IMR-90 (cell line): ENCODE results near the gene PRODH2. TPM values are rescaled to one million over a fixed set of nuclear protein-coding genes. Genes with fewer than 3 reads are reported as not detected.

Experiments
- ATAC-seq: fragments of 200-7000 bp; cut with Tn5 transposase; 2 replicates; pipeline ENCODE4 v1.9.1; 2020; ENCODE audit warnings: low read depth, mild to moderate bottlenecking, moderate library complexity
- BruUV-seq: library from RNA; stranded (reverse); fragments of 400-500 nt; replicated peaks from 2 replicates; lab custom pipeline; 2021; lab: Mats Ljungman, UMichigan
- CTCF ChIA-PET: fragments of 300-600 bp; formaldehyde crosslinking; extraction: SDS; loops from one replicate; lab custom pipeline; 2021; ENCODE audit warnings: antibody characterized with exemption; lab: Yijun Ruan, JAX
- POLR2A ChIA-PET: fragments of 300-600 bp; sonication (Branson Sonifier 250); formaldehyde crosslinking; loops from one replicate; lab custom pipeline; 2022; ENCODE audit warnings: antibody characterized with exemption; ENCODE audit not compliant: unreplicated experiment; lab: Charles Lee
- DNase-seq: peaks from one replicate; pipeline ENCODE4 v3.0.0; 2013
- H2AFZ ChIP-seq: replicated peaks from 2 replicates; pipeline ENCODE3; 2013; ENCODE audit warnings: low read length, mild to moderate bottlenecking; ENCODE audit not compliant: poor library complexity
- H2AK5ac ChIP-seq: 2 replicates; pipeline ENCODE4 v1.6.1; 2013; ENCODE audit warnings: low read depth, low read length, inconsistent platforms
- H2AK9ac ChIP-seq: replicated peaks from 2 replicates; pipeline ENCODE3; 2013; ENCODE audit warnings: mild to moderate bottlenecking, low read depth, low read length, moderate library complexity; ENCODE audit not compliant: poor library complexity
- H2BK120ac ChIP-seq: 2 replicates; pipeline ENCODE4 v1.6.1; 2013; ENCODE audit warnings: low read depth, low read length, inconsistent platforms
- H2BK15ac ChIP-seq: 3 replicates; pipeline ENCODE4 v1.6.1; 2013; ENCODE audit warnings: low read depth, low read length, inconsistent platforms
- H2BK20ac ChIP-seq: 2 replicates; pipeline ENCODE4 v1.6.1; 2013; ENCODE audit warnings: low read depth, mild to moderate bottlenecking, inconsistent platforms, low read length, moderate library complexity
- H2BK5ac ChIP-seq: 2 replicates; pipeline ENCODE4 v1.6.1; 2013; ENCODE audit warnings: mild to moderate bottlenecking, low read depth, low read length, inconsistent platforms; ENCODE audit not compliant: poor library complexity, severe bottlenecking
- H3K14ac ChIP-seq: replicated peaks from 2 replicates; pipeline ENCODE4 v1.6.1; 2013; ENCODE audit warnings: low read depth, low read length, inconsistent platforms
- H3K18ac ChIP-seq: 2 replicates; pipeline ENCODE4 v1.6.1; 2013; ENCODE audit warnings: low read depth, low read length, control low read depth
- H3K23ac ChIP-seq: 2 replicates; pipeline ENCODE4 v1.6.1; 2013; ENCODE audit warnings: low read depth, low read length, inconsistent platforms
- H3K27ac ChIP-seq: 2 replicates; pipeline ENCODE4 v1.5.1; 2013; ENCODE audit warnings: mild to moderate bottlenecking, control low read depth, low read length; ENCODE audit not compliant: insufficient read depth
- H3K27me3 ChIP-seq: 2 replicates; pipeline ENCODE4 v1.6.1; 2013; ENCODE audit warnings: low read length; ENCODE audit not compliant: control insufficient read depth, insufficient read depth
- H3K36me3 ChIP-seq: 2 replicates; pipeline ENCODE4 v1.6.1; 2013; ENCODE audit warnings: low read length, mixed read lengths; ENCODE audit not compliant: control insufficient read depth, insufficient read depth
- H3K4ac ChIP-seq: 2 replicates; pipeline ENCODE4 v1.6.1; 2013; ENCODE audit warnings: low read depth, low read length, inconsistent platforms
- H3K4me1 ChIP-seq: 2 replicates; pipeline ENCODE4 v1.6.1; 2013; ENCODE audit warnings: low read length, mixed read lengths; ENCODE audit not compliant: control insufficient read depth, insufficient read depth
- H3K4me2 ChIP-seq: 2 replicates; pipeline ENCODE4 v1.6.1; 2013; ENCODE audit warnings: low read depth, mild to moderate bottlenecking, control low read depth, low read length, moderate library complexity
- H3K4me3 ChIP-seq: 2 replicates; pipeline ENCODE4 v1.5.1; 2013; ENCODE audit warnings: low read depth, mild to moderate bottlenecking, control low read depth, low read length, moderate library complexity; ENCODE audit not compliant: insufficient read depth
- H3K56ac ChIP-seq: 2 replicates; pipeline ENCODE4 v1.6.1; 2013; ENCODE audit warnings: low read length, inconsistent platforms; ENCODE audit not compliant: insufficient read depth; ENCODE audit errors: extremely low read depth
- H3K79me1 ChIP-seq, 2 experiments: 2 replicates each; pipeline ENCODE4 v1.6.1; 2013; ENCODE audit warnings: low read length in 2 of 2, inconsistent platforms in 1 of 2, low read depth in 1 of 2
- H3K9ac ChIP-seq: 2 replicates; pipeline ENCODE4 v1.6.1; 2013; ENCODE audit warnings: low read depth, low read length, control low read depth
- H3K9me1 ChIP-seq: 2 replicates; pipeline ENCODE4 v1.6.1; 2013; ENCODE audit warnings: low read length, inconsistent platforms; ENCODE audit not compliant: insufficient read depth
- H3K9me3 ChIP-seq: 2 replicates; pipeline ENCODE4 v1.6.1; 2013; ENCODE audit warnings: low read length; ENCODE audit not compliant: control insufficient read depth, insufficient read depth
- H4K20me1 ChIP-seq: 2 replicates; pipeline ENCODE4 v1.6.1; 2013; ENCODE audit warnings: low read length, inconsistent platforms; ENCODE audit not compliant: insufficient read depth
- H4K5ac ChIP-seq: 2 replicates; pipeline ENCODE4 v1.6.1; 2013; ENCODE audit warnings: mild to moderate bottlenecking, low read depth, low read length, control low read depth
- H4K8ac ChIP-seq, 2 experiments: 2 replicates each; pipeline ENCODE4 v1.6.1; 2013; ENCODE audit warnings: low read depth in 2 of 2, low read length in 2 of 2, control low read depth in 1 of 2, inconsistent platforms in 1 of 2
- H4K91ac ChIP-seq: 2 replicates; pipeline ENCODE4 v1.6.1; 2013; ENCODE audit warnings: low read depth, low read length, inconsistent platforms; ENCODE audit not compliant: insufficient read depth
- CHD1 ChIP-seq: IDR thresholded peaks from 2 replicates; pipeline ENCODE4 v1.6.1; 2012; ENCODE audit warnings: low read depth, low read length, improper control_type of control experiment
- MAZ ChIP-seq: IDR thresholded peaks from 2 replicates; pipeline ENCODE4 v1.6.1; 2012; ENCODE audit warnings: low read depth, mild to moderate bottlenecking, low read length, improper control_type of control experiment, moderate library complexity, borderline replicate concordance
- NFE2L2 ChIP-seq: fragments of 150-350 bp; IDR thresholded peaks from 2 replicates; pipeline ENCODE4 v1.6.1; 2016; ENCODE audit warnings: low read depth, mild to moderate bottlenecking, low read length
- RCOR1 ChIP-seq: IDR thresholded peaks from 2 replicates; pipeline ENCODE4 v1.6.1; 2012; ENCODE audit warnings: mild to moderate bottlenecking, low read length, improper control_type of control experiment; ENCODE audit not compliant: insufficient replicate concordance
- RFX5 ChIP-seq: IDR thresholded peaks from 2 replicates; pipeline ENCODE4 v1.8.0; 2012; ENCODE audit warnings: low read depth, mild to moderate bottlenecking, low read length, moderate library complexity
- SMC3 ChIP-seq: fragments of 150-350 bp; IDR thresholded peaks from 2 replicates; pipeline ENCODE4 v1.6.1; 2016; ENCODE audit warnings: low read depth, mild to moderate bottlenecking, antibody characterized with exemption, low read length, moderate library complexity
- WGBS, 2 experiments: methylation state at CpG; one replicate each; pipeline versions ENCODE4 v1.1.5 to v1.1.7; 2013; ENCODE audit warnings: missing lambda C conversion rate in 2 of 2; ENCODE audit not compliant: insufficient read length in 1 of 2; ENCODE audit errors: extremely low coverage in 2 of 2; 5-methylcytosine and 5-hydroxymethylcytosine counted together
- dilution Hi-C: fragments of 300-500 bp; cut with HindIII; formaldehyde crosslinking; loops from one replicate; pipeline ENCODE4 v1.14.3; 2018; ENCODE audit warnings: low sequenced_read_pairs; ENCODE audit not compliant: unreplicated experiment
- in situ Hi-C: fragments of 300-500 bp; cut with MboI; formaldehyde crosslinking; loops from 3 replicates; pipeline ENCODE4 v1.14.3; 2019; ENCODE audit warnings: low sequenced_read_pairs, inconsistent platforms, mixed read lengths
- intact Hi-C: fragments of 100-400 bp; cut with micrococcal nuclease; formaldehyde crosslinking; loops from 2 replicates; pipeline ENCODE4 v1.10.0; 2022
- polyA plus RNA-seq, 3 experiments: library from polyadenylated mRNA; depleted of rRNA; stranded (reverse); fragments of >200 nt; gene quantifications; 2 replicates each; pipeline ENCODE4 v1.2.3, GENCODE V29; 2012; ENCODE audit warnings: low replicate concordance in 1 of 3
- total RNA-seq: library from RNA; depleted of rRNA; stranded (reverse); fragments of >200 nt; gene quantifications from 2 replicates; pipeline ENCODE4 v1.2.3, GENCODE V29; 2012
- TF ChIP-seq, protein P1 (sequence below): conservative IDR thresholded peaks from 2 replicates; pipeline ENCODE4 v1.5.1; 2012; ENCODE audit warnings: mild to moderate bottlenecking, low read depth, low read length, improper control_type of control experiment
- TF ChIP-seq, protein P2 (sequence below): fragments of 150-350 bp; IDR thresholded peaks from 2 replicates; pipeline ENCODE4 v1.6.1; 2016; ENCODE audit warnings: low read depth, mild to moderate bottlenecking, low read length, moderate library complexity, borderline replicate concordance

PRODH2 gene
- total and polyA plus RNA-seq, 2 of the 4 experiments (the other 2 are of a cell fraction): not detected

DNA sequence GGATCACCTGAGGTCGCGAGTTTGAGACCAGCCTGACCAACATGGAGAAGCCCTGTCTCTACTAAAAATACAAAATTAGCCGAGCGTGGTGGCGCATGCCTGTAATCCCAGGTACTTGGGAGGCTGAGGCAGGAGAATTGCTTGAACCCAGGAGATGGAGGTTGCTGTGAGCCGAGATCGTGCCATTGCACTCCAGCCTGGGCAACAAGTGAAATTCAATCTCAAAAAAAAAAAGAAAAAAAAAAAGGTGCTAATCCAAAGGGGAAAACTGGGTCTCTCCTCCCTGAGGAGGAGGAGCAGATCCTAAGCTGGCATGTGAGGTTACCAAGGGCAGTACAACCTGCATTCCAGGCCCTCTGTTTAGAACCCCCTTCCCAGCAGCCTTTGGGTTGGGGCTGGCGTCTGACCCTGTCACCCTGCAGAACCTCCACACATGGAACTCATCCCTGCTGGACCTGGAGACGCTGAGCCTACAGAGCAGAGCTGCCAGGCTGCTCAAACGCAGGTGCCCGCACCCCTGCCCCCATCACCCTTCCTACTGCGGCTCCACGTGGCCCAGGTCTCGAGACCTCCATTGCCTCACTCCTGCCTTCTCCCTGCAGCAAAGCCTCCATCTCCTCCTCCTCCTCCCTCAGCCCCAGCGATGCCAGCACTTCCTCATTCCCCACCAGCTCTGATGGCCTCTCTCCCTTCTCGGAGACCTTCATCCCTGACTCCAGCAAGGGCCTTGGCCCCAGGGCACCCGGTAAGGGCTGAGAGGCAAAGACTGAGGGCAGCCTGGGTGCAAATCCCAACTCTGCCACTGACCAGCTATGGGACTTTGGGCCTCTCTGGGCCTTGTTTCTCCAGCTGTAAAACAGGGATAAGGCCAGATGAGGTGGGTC lies 48.0 kb downstream of the PRODH2 start:
- POLR2A ChIA-PET: no interaction called here
- Histone ChIP-seq H2BK15ac (no peak overlapping the region), H2BK20ac (no peak overlapping the region), H3K56ac (no peak overlapping the region), H3K9ac (no peak overlapping the region), H3K4me3 (no peak overlapping the region), H3K9me1 (peaks cover 6% of the 10 kb centered on the region; the same call in 1 of the 2 replicates), H4K91ac (no peak overlapping the region), H3K27ac (no peak overlapping the region), H3K36me3 (peaks cover 28% of the 10 kb centered on the region), H2BK120ac (no peak overlapping the region), H2BK5ac (no peak overlapping the region), H2AFZ (no peak overlapping the region), H3K18ac (no peak overlapping the region), H3K23ac (no peak overlapping the region), H4K8ac (no peak overlapping the region), H2AK5ac (no peak overlapping the region), H4K20me1 (no peaks in the 10 kb centered on the region; the same call in 1 of the 2 replicates), H3K14ac (no peak overlapping the region), H3K4ac (no peak overlapping the region), H3K27me3 (no peaks in the 10 kb centered on the region), H2AK9ac (no peak overlapping the region), H3K9me3 (no peaks in the 10 kb centered on the region), H3K79me1 (peaks cover 11 to 14% of the 10 kb centered on the region in 2 experiments), H3K4me2 (no peak overlapping the region), H4K5ac (no peak overlapping the region), H3K4me1 (no peaks in the 10 kb centered on the region)
- dilution Hi-C loops: no loop called here
- CTCF ChIA-PET: no interaction called here
- BruUV-seq: no TSS peak
- in situ Hi-C loops: no loop called here
- ATAC-seq: no peak
- DNase-seq: no peak
- WGBS, 2 experiments: 95% methylated on average over 8 of the region's 17 CpGs; no CpG with 5 or more reads in 1 of the 2 experiments
- TF ChIP-seq, protein P1, sequence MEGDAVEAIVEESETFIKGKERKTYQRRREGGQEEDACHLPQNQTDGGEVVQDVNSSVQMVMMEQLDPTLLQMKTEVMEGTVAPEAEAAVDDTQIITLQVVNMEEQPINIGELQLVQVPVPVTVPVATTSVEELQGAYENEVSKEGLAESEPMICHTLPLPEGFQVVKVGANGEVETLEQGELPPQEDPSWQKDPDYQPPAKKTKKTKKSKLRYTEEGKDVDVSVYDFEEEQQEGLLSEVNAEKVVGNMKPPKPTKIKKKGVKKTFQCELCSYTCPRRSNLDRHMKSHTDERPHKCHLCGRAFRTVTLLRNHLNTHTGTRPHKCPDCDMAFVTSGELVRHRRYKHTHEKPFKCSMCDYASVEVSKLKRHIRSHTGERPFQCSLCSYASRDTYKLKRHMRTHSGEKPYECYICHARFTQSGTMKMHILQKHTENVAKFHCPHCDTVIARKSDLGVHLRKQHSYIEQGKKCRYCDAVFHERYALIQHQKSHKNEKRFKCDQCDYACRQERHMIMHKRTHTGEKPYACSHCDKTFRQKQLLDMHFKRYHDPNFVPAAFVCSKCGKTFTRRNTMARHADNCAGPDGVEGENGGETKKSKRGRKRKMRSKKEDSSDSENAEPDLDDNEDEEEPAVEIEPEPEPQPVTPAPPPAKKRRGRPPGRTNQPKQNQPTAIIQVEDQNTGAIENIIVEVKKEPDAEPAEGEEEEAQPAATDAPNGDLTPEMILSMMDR: no peak
- TF ChIP-seq RFX5: no peak
- TF ChIP-seq MAZ: no peak
- no peak for TF ChIP-seq SMC3
- no peak for TF ChIP-seq NFE2L2
- no peak for TF ChIP-seq RCOR1
- TF ChIP-seq, protein P2, sequence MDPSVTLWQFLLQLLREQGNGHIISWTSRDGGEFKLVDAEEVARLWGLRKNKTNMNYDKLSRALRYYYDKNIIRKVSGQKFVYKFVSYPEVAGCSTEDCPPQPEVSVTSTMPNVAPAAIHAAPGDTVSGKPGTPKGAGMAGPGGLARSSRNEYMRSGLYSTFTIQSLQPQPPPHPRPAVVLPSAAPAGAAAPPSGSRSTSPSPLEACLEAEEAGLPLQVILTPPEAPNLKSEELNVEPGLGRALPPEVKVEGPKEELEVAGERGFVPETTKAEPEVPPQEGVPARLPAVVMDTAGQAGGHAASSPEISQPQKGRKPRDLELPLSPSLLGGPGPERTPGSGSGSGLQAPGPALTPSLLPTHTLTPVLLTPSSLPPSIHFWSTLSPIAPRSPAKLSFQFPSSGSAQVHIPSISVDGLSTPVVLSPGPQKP: no peak
- no peak for TF ChIP-seq CHD1
- intact Hi-C loops: no loop called here
